H54 (cell line): ENCODE data around the gene PSMA7.

Experiments
- DNase-seq: peaks from one replicate; pipeline ENCODE4 v3.0.0; 2011; ENCODE audit warnings: low spot score, mixed read lengths; ENCODE audit not compliant: insufficient read length
- FAIRE-seq: peaks from 3 replicates; lab custom pipeline; 2011; peaks lifted over from hg19 to GRCh38; lab: Jason Lieb, UNC
- POLR2A ChIP-seq: IDR thresholded peaks from 2 replicates; pipeline ENCODE4 v1.6.1; 2011; ENCODE audit warnings: low read depth, mild to moderate bottlenecking, low read length

The PSMA7 gene

DNA sequence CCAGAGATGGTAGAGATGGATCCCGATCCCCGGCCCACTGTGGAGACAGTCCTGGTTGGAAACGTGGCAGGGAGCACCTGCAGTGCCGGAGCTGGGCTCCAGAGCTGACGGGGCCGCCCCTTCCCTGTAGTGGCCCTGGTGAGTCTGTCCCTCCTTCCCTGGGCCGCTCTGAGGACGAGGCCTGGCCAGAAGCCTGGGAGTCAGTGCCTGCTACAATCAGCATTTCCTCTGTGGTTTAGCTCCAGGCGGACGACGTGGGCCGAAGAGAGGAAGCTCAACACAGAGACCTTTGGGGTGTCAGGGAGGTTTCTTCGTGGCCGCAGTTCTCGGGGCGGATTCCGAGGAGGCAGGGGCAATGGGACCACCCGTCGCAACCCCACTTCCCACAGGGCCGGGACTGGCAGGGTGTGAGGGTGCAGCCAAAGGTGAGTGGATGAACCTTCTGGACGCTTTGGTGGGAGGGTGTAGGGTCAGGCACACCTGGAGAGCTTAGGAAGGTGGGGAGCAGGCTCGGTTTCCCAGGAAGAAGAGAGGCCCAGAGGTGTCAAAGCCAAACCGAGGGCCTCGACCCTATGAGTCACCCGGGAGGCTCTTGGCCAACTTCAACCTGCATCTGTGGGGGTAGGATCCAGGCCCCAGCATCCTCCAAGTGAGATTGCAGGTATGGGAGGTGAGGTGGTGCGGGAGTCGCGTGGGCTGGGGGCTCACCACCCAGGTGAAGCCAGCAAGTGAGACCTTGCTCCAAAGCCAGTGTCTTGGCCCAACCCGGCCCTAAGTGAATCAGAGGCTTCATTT is 9.9 kb downstream of the PSMA7 start:
- DNase-seq: no peak
- no peak for FAIRE-seq
- no peak for TF ChIP-seq POLR2A

DNA sequence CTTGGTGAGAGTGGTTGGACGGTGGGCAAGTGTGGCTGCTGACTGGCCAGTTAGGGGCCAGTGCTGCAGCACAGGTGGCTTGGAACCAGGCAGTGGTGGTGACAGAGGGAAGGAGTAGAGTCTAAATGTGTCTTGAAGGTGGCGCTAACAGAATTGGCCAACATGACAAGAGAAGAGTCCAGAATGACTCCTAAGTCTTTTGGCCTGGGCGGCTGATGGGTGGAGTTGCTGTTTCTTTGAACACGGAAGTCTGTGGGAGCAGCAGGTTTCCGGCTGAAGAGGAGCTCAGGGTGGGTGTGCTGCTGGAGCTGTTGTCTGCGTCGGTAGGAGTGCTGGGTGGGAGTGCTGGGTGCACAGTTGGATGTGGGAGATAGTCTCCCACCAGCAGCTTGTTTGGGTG is 10.8 kb downstream of the PSMA7 start:
- no peak for DNase-seq
- FAIRE-seq: no peak
- TF ChIP-seq POLR2A: no peak

DNA sequence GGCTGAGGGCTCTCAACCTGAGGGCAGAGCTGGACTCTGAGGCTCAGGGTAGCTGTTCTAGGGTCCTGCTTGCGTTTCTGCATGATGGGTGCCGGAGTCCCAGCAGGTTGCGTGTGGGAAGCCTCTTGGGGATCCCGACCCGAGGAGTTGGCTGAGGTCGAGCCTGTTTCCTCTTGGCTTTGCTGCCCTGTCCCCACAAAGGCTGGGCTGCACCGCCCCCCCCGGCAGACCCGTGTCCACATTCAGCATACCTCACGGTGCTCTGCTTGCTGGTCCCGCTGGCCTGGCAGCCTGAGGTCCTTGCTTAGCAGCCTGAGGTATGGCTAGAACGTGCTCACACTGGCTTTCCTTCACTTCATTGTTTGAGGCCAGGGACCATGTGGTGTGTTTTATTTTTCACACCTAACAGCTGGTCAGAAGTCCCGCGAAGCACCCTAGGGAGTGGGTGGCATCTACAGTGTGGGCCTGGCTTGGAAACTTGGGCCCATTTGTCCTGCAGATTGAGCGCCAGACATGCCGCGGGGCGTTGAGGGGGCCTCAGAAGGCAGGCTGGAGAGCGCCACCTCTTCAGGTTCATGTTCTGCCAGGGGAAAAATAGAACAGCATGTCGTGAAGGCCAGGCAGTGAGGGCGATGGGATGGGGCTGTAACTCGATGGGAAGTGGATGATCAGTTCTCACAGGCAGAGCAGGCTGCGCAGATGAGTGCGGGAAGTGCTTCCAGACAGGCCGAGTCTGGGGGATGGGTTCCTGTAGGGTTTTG is 11.5 kb downstream of the PSMA7 start:
- TF ChIP-seq POLR2A: no peak
- FAIRE-seq: no peak

GRCh38 chr20:62129731-62130531 is 13.3 kb downstream of the PSMA7 start:
- DNase-seq: no peak
- FAIRE-seq: no peak

More for the DNA sequence above, 11.5 kb downstream of the PSMA7 start:
- no peak for DNase-seq

GRCh38 chr20:62128502-62128901 is 14.7 kb downstream of the PSMA7 start:
- TF ChIP-seq POLR2A: no peak
- no peak for FAIRE-seq

More at GRCh38 chr20:62129731-62130531, 13.3 kb downstream of the PSMA7 start:
- no peak for TF ChIP-seq POLR2A

GRCh38 chr20:62127799-62128198 is 15.4 kb downstream of the PSMA7 start:
- DNase-seq (no peak), FAIRE-seq (no peak)
- TF ChIP-seq POLR2A: no peak

More at GRCh38 chr20:62128502-62128901, 14.7 kb downstream of the PSMA7 start:
- no peak for DNase-seq

GRCh38 chr20:62126141-62126540 is 17.1 kb downstream of the PSMA7 start:
- DNase-seq (no peak), FAIRE-seq (no peak)
- no peak for TF ChIP-seq POLR2A

DNA sequence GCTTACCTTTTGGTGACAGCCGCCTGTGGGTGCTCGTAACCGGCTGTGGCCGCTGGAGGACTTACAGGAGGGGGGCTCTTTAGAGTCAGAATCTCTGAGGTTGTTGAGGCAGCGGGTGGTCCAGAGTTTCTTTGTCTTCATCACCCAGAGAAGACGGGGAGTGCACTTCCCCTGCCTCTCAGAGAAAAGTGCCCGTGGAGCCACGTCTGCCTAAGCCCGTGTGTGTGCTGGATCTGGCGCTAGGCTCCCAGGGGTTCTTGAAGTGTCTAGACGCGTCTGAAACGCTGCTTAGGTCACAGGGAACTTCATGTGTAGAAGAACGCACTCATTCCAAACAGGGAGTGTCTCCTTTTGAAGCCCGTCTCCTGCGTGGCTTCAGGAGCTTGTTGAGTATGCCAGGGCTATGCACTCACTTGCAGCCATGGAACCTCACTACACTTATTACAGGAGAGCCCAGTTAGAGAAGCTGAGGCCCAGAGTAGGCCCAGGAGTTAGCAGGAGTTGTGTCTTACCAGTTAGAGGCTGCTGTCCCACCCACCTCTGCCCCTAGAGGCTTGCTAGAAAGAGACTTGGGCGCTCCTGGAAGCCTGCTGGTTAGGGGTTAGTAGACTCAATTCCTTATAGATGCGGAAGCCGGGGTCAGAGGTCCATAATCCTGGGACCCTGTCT is 19.6 kb downstream of the PSMA7 start:
- TF ChIP-seq POLR2A: no peak
- FAIRE-seq: no peak
- DNase-seq: no peak

GRCh38 chr20:62122654-62123449 is 20.3 kb downstream of the PSMA7 start:
- no peak for TF ChIP-seq POLR2A
- FAIRE-seq (no peak), DNase-seq (no peak)

GRCh38 chr20:62121776-62122653 is 21.2 kb downstream of the PSMA7 start, which contains the start of gene LSM14B:
TSS of gene LSM14B (plus strand) at chr20:62122475. CDS start at chr20:62122667, 192 bp downstream.
- TF ChIP-seq POLR2A: peak; percentile 56; the same call in 1 of the 2 replicates
- peak; percentile 93 for DNase-seq
- FAIRE-seq: no peak

- peak; percentile 30 for DNase-seq
- TF ChIP-seq POLR2A: no peak
- FAIRE-seq: no peak
Measured at GRCh38 chr20:62120990-62121775, 22.0 kb downstream of the PSMA7 start.
